ENCODE results near the gene CPVL. TPM values are rescaled to one million over a fixed set of nuclear protein-coding genes. Genes with fewer than 3 reads are reported as not detected.

CPVL gene
- polyA plus RNA-seq, 2 of the 4 experiments (the other 2 are of a cell fraction), result 0.05 TPM; not detected in 1

GRCh38 chr7:29032146-29032545 is 114.2 kb downstream of the CPVL start:
- Histone ChIP-seq H3K27ac (no peak overlapping the region), H3K4me3 (no peak overlapping the region), H3K4me2 (no peak overlapping the region), H3K4me1 (no peaks in the 10 kb centered on the region), H3K9me3 (no peaks in the 10 kb centered on the region; the same call in 2 of the 3 replicates)
- ATAC-seq, result no peak
- DNase-seq (ENCODE audit: low read depth in 1 of 2, low spot score in 1 of 2), result no peak
- ChIA-PET CTCF (interaction anchor here (1.2 kb wide), 1 partner anchor 157 kb away, joined by 3 read pairs; no protein-coding TSS in a partner anchor), POLR2A (no interaction called here)
- 65% methylated on average over 4 of the region's 4 CpGs for WGBS (ENCODE audit: missing lambda C conversion rate)
- TF ChIP-seq ZNF302 (CRISPR knock-in tag; IDR thresholded peaks at IDR 0.05), result no peak
- no peak for TF ChIP-seq CTCF (IDR thresholded peaks at IDR 0.05)
- no peak for TF ChIP-seq ZSCAN20 (CRISPR knock-in tag; IDR thresholded peaks at IDR 0.05)
- no peak for TF ChIP-seq RFX5 (IDR thresholded peaks at IDR 0.05)
- no peak for TF ChIP-seq ZC3H11A (IDR thresholded peaks at IDR 0.05)
- TF ChIP-seq POLR2A (IDR thresholded peaks at IDR 0.05; ENCODE audit: low read length), result no peak
- no peak for TF ChIP-seq NR3C1 (IDR thresholded peaks at IDR 0.05)
- no peak for TF ChIP-seq ATOH8 (CRISPR knock-in tag; IDR thresholded peaks at IDR 0.05; ENCODE audit: low read depth)
- TF ChIP-seq HES2 (IDR thresholded peaks at IDR 0.05), result no peak
- TF ChIP-seq BHLHE40 (IDR thresholded peaks at IDR 0.05; ENCODE audit: low read depth, low read length), result no peak
- no peak for FAIRE-seq

- TF ChIP-seq TFCP2L1 (CRISPR knock-in tag; IDR thresholded peaks at IDR 0.05), result no peak
- TF ChIP-seq POLR2AphosphoS2 (conservative IDR thresholded peaks at IDR 0.05; ENCODE audit: low read length), result no peak
- TF ChIP-seq HOXB5 (CRISPR knock-in tag; IDR thresholded peaks at IDR 0.05), result no peak
- no peak for TF ChIP-seq MAX (IDR thresholded peaks at IDR 0.05)
- TF ChIP-seq JUNB (IDR thresholded peaks at IDR 0.05), result no peak
- no peak for TF ChIP-seq CHD2 (IDR thresholded peaks at IDR 0.05; ENCODE audit: low read length, partially characterized antibody)
- TF ChIP-seq REST (IDR thresholded peaks at IDR 0.05), result no peak
- TF ChIP-seq SMC3 (IDR thresholded peaks at IDR 0.05), result no peak
- no peak for TF ChIP-seq MAZ (IDR thresholded peaks at IDR 0.05; ENCODE audit: borderline replicate concordance, low read depth, low read length)
- no peak for TF ChIP-seq HEYL (CRISPR knock-in tag; IDR thresholded peaks at IDR 0.05)
- DNase-seq (ENCODE audit: low read depth in 1 of 2, low spot score in 1 of 2) (no peak), FAIRE-seq (no peak), ATAC-seq (no peak)
- Histone ChIP-seq H3K9me3 (no peaks in the 10 kb centered on the region; the same call in 2 of the 3 replicates), H3K4me1 (no peaks in the 10 kb centered on the region), H3K27ac (no peak overlapping the region), H3K4me3 (no peak overlapping the region), H3K4me2 (no peak overlapping the region)
- POLR2A ChIA-PET, result no interaction called here
- CTCF ChIA-PET, result interaction anchor here (1.2 kb wide), 1 partner anchor 104 kb away, joined by 4 read pairs; no protein-coding TSS in a partner anchor
- WGBS (ENCODE audit: missing lambda C conversion rate), result 4% methylated on average over 3 of the region's 3 CpGs
Measured at GRCh38 chr7:29030781-29031275, 115.5 kb downstream of the CPVL start.

All from A549 (cell line).